HEK293 (cell line): Measurements from ENCODE around the gene CALHM2.

Source experiments
- MZF1 ChIP-seq: fragments of 450-650 bp; formaldehyde crosslinking; IDR thresholded peaks from 2 replicates; pipeline ENCODE4 v1.5.1; 2017; ENCODE audit warnings: missing biosample characterization, missing genetic modification characterization, borderline replicate concordance
- ZNF146 ChIP-seq: fragments of 450-650 bp; formaldehyde crosslinking; IDR thresholded peaks from 2 replicates; pipeline ENCODE4 v1.5.1; 2016; ENCODE audit warnings: missing biosample characterization, missing genetic modification characterization
- ZNF184 ChIP-seq: fragments of 450-650 bp; IDR thresholded peaks from 2 replicates; pipeline ENCODE4 v1.5.1; 2018; ENCODE audit warnings: missing biosample characterization, mild to moderate bottlenecking, missing genetic modification characterization
- ZNF692 ChIP-seq: fragments of 450-650 bp; formaldehyde crosslinking; IDR thresholded peaks from 2 replicates; pipeline ENCODE4 v1.5.1; 2016; ENCODE audit warnings: missing biosample characterization, missing genetic modification characterization
- TF ChIP-seq, protein P1 (sequence below): fragments of 450-650 bp; formaldehyde crosslinking; optimal IDR thresholded peaks from 2 replicates; pipeline ENCODE3; 2016; ENCODE audit warnings: missing biosample characterization, mild to moderate bottlenecking, missing genetic modification characterization

GRCh38 chr10:103487410-103487708 is 35.2 kb upstream of the CALHM2 start:
- TF ChIP-seq ZNF146 (tag by site-specific recombination) (no peak), ZNF692 (no peak), MZF1 (tag by site-specific recombination) (no peak), ZNF184 (tag by site-specific recombination) (no peak)
- TF ChIP-seq, protein P1, sequence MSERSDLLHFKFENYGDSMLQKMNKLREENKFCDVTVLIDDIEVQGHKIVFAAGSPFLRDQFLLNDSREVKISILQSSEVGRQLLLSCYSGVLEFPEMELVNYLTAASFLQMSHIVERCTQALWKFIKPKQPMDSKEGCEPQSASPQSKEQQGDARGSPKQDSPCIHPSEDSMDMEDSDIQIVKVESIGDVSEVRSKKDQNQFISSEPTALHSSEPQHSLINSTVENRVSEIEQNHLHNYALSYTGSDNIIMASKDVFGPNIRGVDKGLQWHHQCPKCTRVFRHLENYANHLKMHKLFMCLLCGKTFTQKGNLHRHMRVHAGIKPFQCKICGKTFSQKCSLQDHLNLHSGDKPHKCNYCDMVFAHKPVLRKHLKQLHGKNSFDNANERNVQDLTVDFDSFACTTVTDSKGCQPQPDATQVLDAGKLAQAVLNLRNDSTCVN (tag by site-specific recombination), result no peak
